Fibroblast of mammary gland (primary cell): ENCODE data around the gene MYBPHL.
A peak's percentile ranks its signal among the peaks of the same experiment; 100 is the strongest.
"Not testable (repeated sequence)": the region's sequence is repeated elsewhere in the genome, so short reads cannot be mapped to it uniquely, and the experiment has no call there.

Experiments
- DNase-seq: peaks from one replicate; pipeline ENCODE4 v3.0.0-alpha.2; 2010; ENCODE audit warnings: low read depth
- H3K4me3 ChIP-seq: 2 replicates; pipeline ENCODE4 v1.5.1; 2011; ENCODE audit warnings: low read depth, mild to moderate bottlenecking, low read length, moderate library complexity; ENCODE audit not compliant: control insufficient read depth
- TF ChIP-seq, protein P1 (sequence below): conservative IDR thresholded peaks from 2 replicates; pipeline ENCODE4 v1.5.1; 2011; ENCODE audit warnings: low read depth, low read length, inconsistent platforms; ENCODE audit not compliant: control insufficient read depth, insufficient read depth

Gene MYBPHL

DNA sequence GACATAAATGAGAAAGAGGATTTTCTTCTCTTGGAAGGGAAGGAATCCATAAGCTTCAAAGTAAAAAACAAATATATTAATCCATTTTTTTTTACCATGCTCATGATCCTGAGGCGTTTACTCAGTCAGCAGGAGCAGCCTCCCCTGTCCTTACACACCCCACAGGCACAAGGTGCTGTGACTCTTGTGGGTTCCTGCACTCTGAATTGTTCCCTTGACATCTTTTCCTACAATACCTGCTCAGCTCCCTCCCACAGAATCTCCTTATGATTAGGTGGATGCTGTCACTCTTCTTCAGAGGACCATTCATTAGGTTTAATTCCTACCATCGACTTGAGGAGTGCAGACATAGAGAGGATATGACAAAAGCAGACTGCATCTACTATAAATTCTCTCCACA is 13.8 kb downstream of the MYBPHL start:
- no peak overlapping the region for H3K4me3 ChIP-seq
- no peak for DNase-seq
- TF ChIP-seq, protein P1, sequence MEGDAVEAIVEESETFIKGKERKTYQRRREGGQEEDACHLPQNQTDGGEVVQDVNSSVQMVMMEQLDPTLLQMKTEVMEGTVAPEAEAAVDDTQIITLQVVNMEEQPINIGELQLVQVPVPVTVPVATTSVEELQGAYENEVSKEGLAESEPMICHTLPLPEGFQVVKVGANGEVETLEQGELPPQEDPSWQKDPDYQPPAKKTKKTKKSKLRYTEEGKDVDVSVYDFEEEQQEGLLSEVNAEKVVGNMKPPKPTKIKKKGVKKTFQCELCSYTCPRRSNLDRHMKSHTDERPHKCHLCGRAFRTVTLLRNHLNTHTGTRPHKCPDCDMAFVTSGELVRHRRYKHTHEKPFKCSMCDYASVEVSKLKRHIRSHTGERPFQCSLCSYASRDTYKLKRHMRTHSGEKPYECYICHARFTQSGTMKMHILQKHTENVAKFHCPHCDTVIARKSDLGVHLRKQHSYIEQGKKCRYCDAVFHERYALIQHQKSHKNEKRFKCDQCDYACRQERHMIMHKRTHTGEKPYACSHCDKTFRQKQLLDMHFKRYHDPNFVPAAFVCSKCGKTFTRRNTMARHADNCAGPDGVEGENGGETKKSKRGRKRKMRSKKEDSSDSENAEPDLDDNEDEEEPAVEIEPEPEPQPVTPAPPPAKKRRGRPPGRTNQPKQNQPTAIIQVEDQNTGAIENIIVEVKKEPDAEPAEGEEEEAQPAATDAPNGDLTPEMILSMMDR, result no peak

DNA sequence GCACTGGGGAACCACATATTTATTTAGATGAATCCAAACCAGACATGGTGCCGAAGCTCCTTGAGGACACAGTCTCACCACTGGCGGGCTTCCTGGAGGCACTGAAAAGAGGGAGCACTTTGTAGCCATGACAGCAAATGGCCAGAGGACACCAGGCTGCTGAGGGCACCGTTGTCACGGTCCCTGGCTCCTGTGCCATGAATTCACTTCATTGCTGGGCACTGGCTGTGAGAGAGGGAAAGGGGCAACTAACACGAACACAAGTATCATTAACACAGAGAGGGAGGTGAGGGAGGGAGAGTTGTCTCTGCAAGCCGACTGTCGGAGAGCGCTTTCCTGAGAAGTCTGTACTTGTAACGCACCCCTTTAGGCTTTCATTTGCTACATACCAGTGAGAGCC is 14.4 kb downstream of the MYBPHL start:
- TF ChIP-seq, protein P1, result no peak
- no peak for DNase-seq

DNA sequence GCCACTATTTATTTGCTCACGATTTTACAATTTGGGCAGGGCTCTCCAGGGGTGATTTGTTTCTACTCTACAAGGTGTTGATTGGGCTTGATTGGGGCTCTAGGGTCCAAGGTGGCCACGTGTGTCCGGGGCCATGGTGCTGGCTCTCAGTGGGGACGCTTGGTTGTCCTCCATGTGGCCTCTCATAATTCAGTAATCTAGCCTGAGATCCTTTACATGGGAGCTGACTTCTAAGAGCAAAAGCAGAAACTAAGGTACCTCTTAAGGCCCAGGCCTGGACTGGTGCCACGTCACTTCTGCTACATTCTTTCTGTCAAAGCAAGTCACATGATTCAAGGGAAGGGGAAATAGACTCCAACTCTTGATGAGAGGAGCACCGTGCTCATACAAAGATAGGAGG is 15.8 kb downstream of the MYBPHL start:
- DNase-seq, result no peak

More for the DNA sequence above, 14.4 kb downstream of the MYBPHL start:
- H3K4me3 ChIP-seq, result no peak overlapping the region

DNA sequence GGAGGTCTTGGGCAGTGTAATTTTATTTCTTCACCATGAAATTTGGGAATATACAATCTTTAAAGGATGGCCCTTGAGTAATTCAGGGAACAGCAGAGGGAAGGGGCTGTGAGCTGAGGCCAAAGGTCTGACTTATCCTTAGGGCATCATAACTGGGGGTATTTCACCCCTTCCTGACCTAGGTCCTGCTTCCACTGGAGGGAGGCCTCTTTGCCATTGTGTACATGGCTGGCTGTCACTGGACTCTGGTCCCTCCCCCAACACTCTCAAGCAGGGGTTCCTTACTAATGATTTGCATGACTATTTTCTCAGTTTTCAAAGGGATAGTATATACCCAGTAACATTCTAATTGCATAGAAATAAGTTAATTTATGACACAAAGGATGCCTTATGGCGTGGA is 16.7 kb downstream of the MYBPHL start:
- no peak overlapping the region for H3K4me3 ChIP-seq
- TF ChIP-seq, protein P1, result no peak
- DNase-seq, result no peak

More for the DNA sequence above, 15.8 kb downstream of the MYBPHL start:
- no peak overlapping the region for H3K4me3 ChIP-seq
- TF ChIP-seq, protein P1, result no peak

DNA sequence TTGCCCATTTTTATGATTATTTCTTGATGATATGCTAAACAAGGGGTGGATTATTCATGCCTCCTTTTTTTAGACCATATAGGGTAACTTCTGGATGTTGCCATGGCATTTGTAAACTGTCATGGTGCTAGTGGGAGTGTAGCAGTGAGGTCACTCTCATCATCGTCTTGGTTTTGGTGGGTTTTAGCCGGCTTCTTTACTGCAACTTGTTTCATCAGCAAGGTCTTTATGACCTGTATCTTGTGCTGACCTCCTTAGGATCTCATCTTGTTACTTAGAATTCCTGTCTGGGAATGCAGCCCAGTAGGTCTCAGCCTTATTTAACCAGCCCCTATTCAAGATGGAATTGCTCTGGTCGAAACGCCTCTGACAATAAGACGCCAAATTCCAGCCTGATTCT is 20.0 kb downstream of the MYBPHL start:
- not testable (repeated sequence) for H3K4me3 ChIP-seq, DNase-seq

DNA sequence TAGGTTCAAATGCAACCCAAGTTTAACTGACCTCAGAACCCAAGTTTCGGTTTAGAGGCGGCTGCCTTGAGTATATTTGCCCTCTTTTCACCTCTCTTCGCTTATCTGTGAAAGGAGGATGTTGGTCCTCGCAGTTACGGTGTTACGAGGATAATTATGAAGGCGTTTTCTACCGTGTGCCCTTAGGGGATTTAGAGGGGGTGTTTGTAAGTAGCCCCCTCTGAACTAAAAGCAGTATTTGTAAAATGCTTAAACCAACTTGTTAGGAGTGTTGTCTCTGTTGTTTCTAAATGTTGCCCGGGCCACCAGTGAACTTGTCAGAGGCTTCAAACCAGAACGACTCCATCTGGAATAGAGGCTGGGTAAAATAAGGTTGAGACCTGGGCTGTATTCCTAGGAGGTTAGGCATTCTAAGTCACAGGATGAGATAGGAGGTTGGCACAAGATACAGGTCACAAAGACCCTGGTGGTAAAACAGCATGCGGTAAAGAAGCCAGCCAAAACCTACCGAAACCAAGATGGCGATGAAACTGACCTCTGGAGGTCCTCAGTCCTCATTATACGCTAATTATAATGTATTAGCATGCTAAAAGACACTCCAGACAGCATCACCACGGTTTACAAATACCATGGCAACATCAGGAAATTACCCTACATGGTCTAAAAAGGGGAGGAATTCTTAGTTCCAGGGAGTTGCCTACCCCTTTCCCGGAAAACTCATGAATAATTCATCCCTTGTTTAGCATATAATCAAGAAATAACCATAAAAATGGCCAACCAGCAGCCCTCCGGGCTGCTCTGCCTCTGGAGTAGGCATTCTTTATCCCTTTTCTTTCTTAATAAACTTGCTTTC is 22.8 kb downstream of the MYBPHL start:
- peak overlapping the region; percentile 87 for H3K4me3 ChIP-seq
- TF ChIP-seq, protein P1, result no peak
- no peak for DNase-seq

DNA sequence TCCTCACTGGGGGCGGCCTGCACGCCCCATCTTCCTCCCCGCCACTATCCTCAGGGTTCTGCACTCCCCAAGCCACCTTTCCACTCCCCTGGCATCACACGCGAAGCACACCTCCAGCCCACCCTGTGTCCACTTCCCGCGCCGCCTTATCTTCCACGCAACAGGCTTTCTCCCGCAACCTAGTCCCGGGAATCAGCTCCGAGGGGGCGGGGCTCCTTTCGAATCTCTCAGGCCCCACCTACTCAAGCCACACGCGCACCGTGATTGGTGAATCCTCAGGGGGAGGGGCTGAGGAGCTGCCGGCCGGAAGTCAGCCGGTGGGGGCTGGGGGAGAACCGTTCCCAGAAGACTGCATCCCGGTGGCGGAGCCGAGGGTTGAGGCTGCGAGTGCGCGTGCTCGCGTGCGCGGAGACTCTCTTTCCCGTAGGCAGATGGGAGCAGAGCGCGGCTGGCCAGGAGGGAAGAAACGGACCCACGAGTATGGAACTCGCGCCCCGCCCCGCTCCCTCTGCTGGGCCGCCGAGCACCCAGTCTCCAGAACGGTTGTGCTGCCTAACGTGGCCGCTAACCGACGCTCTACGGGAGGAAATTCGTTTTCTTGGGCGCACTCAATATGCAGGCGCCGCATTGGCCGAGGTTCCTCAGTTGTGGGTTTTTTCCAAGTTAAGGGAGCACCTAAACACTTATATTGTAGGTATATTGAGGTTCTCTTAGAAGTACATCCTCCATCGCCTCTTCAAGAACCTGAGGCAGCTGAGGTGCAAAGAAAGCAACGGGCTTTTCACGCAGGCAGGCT is 23.7 kb downstream of the MYBPHL start, which contains the start of gene PSRC1:
PSRC1 (minus strand) TSS at position 194 of the 796 bp plus-strand sequence.
- TF ChIP-seq, protein P1, result peak; percentile 63
- DNase-seq, result peak; percentile 93
- H3K4me3 ChIP-seq, result peak within 1 kb of the TSS; percentile 87
